GM20431 (cell line): ENCODE measurements around the gene SLC25A38.

Experiments used
- in situ Hi-C: fragments of 300-500 bp; cut with MseI, MboI; formaldehyde crosslinking; loops from one replicate; pipeline ENCODE4 v1.15.0; 2020; ENCODE audit warnings: low sequenced_read_pairs; ENCODE audit not compliant: unreplicated experiment

The SLC25A38 gene

GRCh38 chr3:39372833-39373232 lies 10.3 kb upstream of the SLC25A38 start:
- in situ Hi-C loops, result loop anchor here (10.0 kb wide), 1 partner anchor 188 kb away; no protein-coding TSS in a partner anchor

GRCh38 chr3:39376959-39377634 lies 6.1 kb upstream of the SLC25A38 start:
- in situ Hi-C loops, result loop anchor here (10.0 kb wide), 1 partner anchor 192 kb away; no protein-coding TSS in a partner anchor

- in situ Hi-C loops, result loop anchor here (10.0 kb wide), 1 partner anchor 193 kb away; no protein-coding TSS in a partner anchor
Measured at GRCh38 chr3:39378088-39378487, 5.1 kb upstream of the SLC25A38 start.

GRCh38 chr3:39378957-39379777 lies 4.0 kb upstream of the SLC25A38 start:
- in situ Hi-C loops, result loop anchor here (10.0 kb wide), 1 partner anchor 194 kb away; no protein-coding TSS in a partner anchor

- in situ Hi-C loops, result loop anchor here (10.0 kb wide), 1 partner anchor 195 kb away; no protein-coding TSS in a partner anchor
Measured at GRCh38 chr3:39379778-39380155, 3.4 kb upstream of the SLC25A38 start.

- in situ Hi-C loops, result no loop called here
Measured at GRCh38 chr3:39381432-39381831, 1.7 kb upstream of the SLC25A38 start.

GRCh38 chr3:39383881-39384664 lies 903 bp downstream of the SLC25A38 start:
- in situ Hi-C loops, result no loop called here

GRCh38 chr3:39384665-39385000 lies 1.5 kb downstream of the SLC25A38 start:
- in situ Hi-C loops, result no loop called here

GRCh38 chr3:39385456-39386090 lies 2.4 kb downstream of the SLC25A38 start:
- in situ Hi-C loops, result no loop called here

GRCh38 chr3:39386318-39386717 lies 3.1 kb downstream of the SLC25A38 start:
- in situ Hi-C loops, result no loop called here

GRCh38 chr3:39387411-39387975 lies 4.3 kb downstream of the SLC25A38 start:
- in situ Hi-C loops, result no loop called here

- in situ Hi-C loops, result no loop called here
Measured at GRCh38 chr3:39388153-39388552, 5.0 kb downstream of the SLC25A38 start.

GRCh38 chr3:39388741-39389248 lies 5.6 kb downstream of the SLC25A38 start:
- in situ Hi-C loops, result no loop called here

- in situ Hi-C loops, result no loop called here
Measured at GRCh38 chr3:39390181-39390580, 7.0 kb downstream of the SLC25A38 start.

- in situ Hi-C loops, result no loop called here
Measured at GRCh38 chr3:39396690-39397089, 13.5 kb downstream of the SLC25A38 start.

GRCh38 chr3:39398700-39399099 lies 15.5 kb downstream of the SLC25A38 start:
- in situ Hi-C loops, result no loop called here

GRCh38 chr3:39401983-39402382 lies 18.8 kb downstream of the SLC25A38 start:
- in situ Hi-C loops, result no loop called here

GRCh38 chr3:39404943-39405686 lies 21.9 kb downstream of the SLC25A38 start:
- in situ Hi-C loops, result no loop called here
